H1 (cell line): Measurements from ENCODE around the gene PPP1R15B. TPM values are rescaled to one million over a fixed set of nuclear protein-coding genes. Genes with fewer than 3 reads are reported as not detected.

Experiments used
- CTCF ChIA-PET: fragments of 300-600 bp; sonication (Branson Sonifier 250); formaldehyde crosslinking; loops from one replicate; lab custom pipeline; 2021; ENCODE audit not compliant: partially characterized antibody; lab: Charles Lee
- POLR2A ChIA-PET: fragments of 300-600 bp; sonication (Branson Sonifier 250); formaldehyde crosslinking; loops from one replicate; lab custom pipeline; 2021; ENCODE audit warnings: inconsistent platforms; ENCODE audit not compliant: partially characterized antibody; lab: Charles Lee
- DNase-seq, 2 experiments: peaks; one replicate each; pipeline versions ENCODE4 v3.0.0 to v3.0.0-alpha.2; 2010 to 2022; ENCODE audit warnings: low spot score in 2 of 2, low read depth in 1 of 2, mixed read lengths in 1 of 2
- FAIRE-seq: peaks from 2 replicates; lab custom pipeline; 2011; peaks lifted over from hg19 to GRCh38; lab: Jason Lieb, UNC
- H2AFZ ChIP-seq: 2 replicates; pipeline ENCODE4 v1.8.1; 2012; ENCODE audit warnings: low read length, inconsistent platforms
- H2AK5ac ChIP-seq: 2 replicates; pipeline ENCODE4 v1.6.1; 2013; ENCODE audit warnings: low read depth, low read length
- H2BK120ac ChIP-seq: replicated peaks from 2 replicates; pipeline ENCODE3; 2013; ENCODE audit warnings: low read depth, low read length, inconsistent platforms
- H2BK12ac ChIP-seq: 2 replicates; pipeline ENCODE4 v1.6.1; 2013; ENCODE audit warnings: low read depth, low read length
- H2BK15ac ChIP-seq: 2 replicates; pipeline ENCODE4 v1.6.1; 2013; ENCODE audit warnings: low read length
- H2BK20ac ChIP-seq: 2 replicates; pipeline ENCODE4 v1.6.1; 2013; ENCODE audit warnings: low read length
- H2BK5ac ChIP-seq: 2 replicates; pipeline ENCODE4 v1.6.1; 2013; ENCODE audit warnings: low read depth, low read length
- H3K14ac ChIP-seq: 2 replicates; pipeline ENCODE4 v1.6.1; 2013; ENCODE audit warnings: inconsistent platforms; ENCODE audit not compliant: insufficient read length
- H3K18ac ChIP-seq: 2 replicates; pipeline ENCODE4 v1.6.1; 2013; ENCODE audit warnings: low read length; ENCODE audit errors: extremely low read depth
- H3K23ac ChIP-seq: 2 replicates; pipeline ENCODE4 v1.6.1; 2013; ENCODE audit warnings: inconsistent platforms; ENCODE audit not compliant: insufficient read length
- H3K23me2 ChIP-seq: 2 replicates; pipeline ENCODE4 v1.6.1; 2013; ENCODE audit warnings: low read depth, low read length
- H3K27ac ChIP-seq: 2 replicates; pipeline ENCODE4 v1.6.1; 2011; ENCODE audit warnings: low read depth, low read length, inconsistent platforms
- H3K27me3 ChIP-seq, 4 experiments: replicated peaks in 1 of 4; 1 replicate in 1 of 4; 2 replicates in 3 of 4; pipeline versions ENCODE4 v1.6.1 to v1.8.1; 2011 to 2013; ENCODE audit warnings: low read length in 3 of 4, mild to moderate bottlenecking in 3 of 4, inconsistent platforms in 2 of 4, mixed read lengths in 2 of 4, moderate library complexity in 1 of 4; ENCODE audit not compliant: control insufficient read depth in 3 of 4, insufficient read depth in 3 of 4; ENCODE audit errors: extremely low read depth in 1 of 4
- H3K36me3 ChIP-seq, 4 experiments: 2 replicates each; pipeline versions ENCODE4 v1.6.1 to v1.8.1; 2011 to 2013; ENCODE audit warnings: mild to moderate bottlenecking in 4 of 4, low read length in 3 of 4, moderate library complexity in 2 of 4, control low read depth in 1 of 4, inconsistent platforms in 1 of 4; ENCODE audit not compliant: insufficient read depth in 4 of 4, control insufficient read depth in 2 of 4
- H3K4ac ChIP-seq: replicated peaks from 2 replicates; pipeline ENCODE3; 2013; ENCODE audit warnings: low read length, low read depth, mixed read lengths, inconsistent platforms; ENCODE audit not compliant: insufficient read length
- H3K4me1 ChIP-seq, 4 experiments: replicated peaks in 1 of 4; 1 replicate in 1 of 4; 2 replicates in 3 of 4; pipeline versions ENCODE4 v1.6.1 to v1.8.1; 2011 to 2013; ENCODE audit warnings: low read length in 3 of 4, inconsistent platforms in 2 of 4, mixed read lengths in 1 of 4; ENCODE audit not compliant: insufficient read depth in 4 of 4, control insufficient read depth in 3 of 4
- H3K4me2 ChIP-seq, 2 experiments: 2 replicates each; pipeline versions ENCODE4 v1.6.1 to v1.8.1; 2011 to 2013; ENCODE audit warnings: low read depth in 2 of 2, low read length in 2 of 2, control low read depth in 1 of 2, inconsistent platforms in 1 of 2, mild to moderate bottlenecking in 1 of 2; ENCODE audit not compliant: insufficient read depth in 1 of 2
- H3K4me3 ChIP-seq, 4 experiments: fragments of 200-600, 300-600 bp in 1 of 4; sonication (generic), shearing (Covaris generic), sonication (Bioruptor Twin) in 1 of 4; 2 replicates each; pipeline versions ENCODE4 v1.5.1 to v1.8.1; 2011 to 2016; ENCODE audit warnings: low read length in 4 of 4, low read depth in 3 of 4, control low read depth in 2 of 4, inconsistent platforms in 2 of 4, mild to moderate bottlenecking in 2 of 4, mixed read lengths in 1 of 4, moderate library complexity in 1 of 4; ENCODE audit not compliant: insufficient read depth in 2 of 4; ENCODE audit errors: extremely low read depth in 1 of 4
- H3K56ac ChIP-seq: replicated peaks from 2 replicates; pipeline ENCODE3; 2013; ENCODE audit warnings: low read depth, mild to moderate bottlenecking, mixed read lengths, low read length, inconsistent platforms; ENCODE audit not compliant: insufficient read length
- H3K79me1 ChIP-seq: 2 replicates; pipeline ENCODE4 v1.6.1; 2013; ENCODE audit warnings: low read depth, low read length, control low read depth
- H3K79me2 ChIP-seq, 2 experiments: 2 replicates each; pipeline versions ENCODE4 v1.6.1 to v1.8.1; 2012 to 2013; ENCODE audit warnings: low read length in 2 of 2, mild to moderate bottlenecking in 2 of 2, inconsistent platforms in 1 of 2; ENCODE audit not compliant: insufficient read depth in 2 of 2, control insufficient read depth in 1 of 2
- H3K9ac ChIP-seq, 4 experiments: replicated peaks in 1 of 4; 1 replicate in 1 of 4; 2 replicates in 3 of 4; pipeline versions ENCODE4 v1.6.1 to v1.8.1; 2011 to 2013; ENCODE audit warnings: low read depth in 3 of 4, low read length in 3 of 4, control low read depth in 2 of 4, mild to moderate bottlenecking in 2 of 4, moderate library complexity in 2 of 4, inconsistent platforms in 1 of 4; ENCODE audit errors: extremely low read depth in 1 of 4
- H3K9me3 ChIP-seq, 2 experiments: 2 replicates each; pipeline versions ENCODE4 v1.6.1 to v1.8.1; 2012 to 2013; ENCODE audit warnings: mild to moderate bottlenecking in 2 of 2, moderate library complexity in 2 of 2, control low read depth in 1 of 2, inconsistent platforms in 1 of 2, low read depth in 1 of 2, low read length in 1 of 2, mixed read lengths in 1 of 2; ENCODE audit not compliant: insufficient read depth in 2 of 2
- H4K20me1 ChIP-seq, 2 experiments: replicated peaks in 1 of 2; 2 replicates each; pipeline versions ENCODE3 to v1.8.1; 2011 to 2013; ENCODE audit warnings: inconsistent platforms in 2 of 2, low read length in 2 of 2, mild to moderate bottlenecking in 1 of 2; ENCODE audit not compliant: insufficient read depth in 2 of 2, control insufficient read depth in 1 of 2
- H4K5ac ChIP-seq: 2 replicates; pipeline ENCODE4 v1.6.1; 2013; ENCODE audit warnings: low read length, low read depth, mixed read lengths, inconsistent platforms; ENCODE audit not compliant: insufficient read length
- H4K8ac ChIP-seq: 2 replicates; pipeline ENCODE4 v1.8.0; 2013; ENCODE audit warnings: mild to moderate bottlenecking, moderate library complexity, low read length, inconsistent platforms; ENCODE audit not compliant: insufficient read depth; ENCODE audit errors: extremely low read depth
- H4K91ac ChIP-seq: replicated peaks from 2 replicates; pipeline ENCODE3; 2013; ENCODE audit warnings: low read length, mixed read lengths, inconsistent platforms; ENCODE audit not compliant: insufficient read length
- E2F6 ChIP-seq: IDR thresholded peaks from 2 replicates; pipeline ENCODE4 v1.6.1; 2012; ENCODE audit warnings: inconsistent platforms
- GTF2F1 ChIP-seq: IDR thresholded peaks from 2 replicates; pipeline ENCODE4 v1.6.1; 2012; ENCODE audit warnings: low read depth, low read length, improper control_type of control experiment, borderline replicate concordance
- PHF8 ChIP-seq: fragments of 200-600 bp; sonication (generic); conservative IDR thresholded peaks from 2 replicates; pipeline ENCODE4 v1.7.1; 2012; ENCODE audit warnings: low read depth, mild to moderate bottlenecking, inconsistent platforms, low read length, moderate library complexity
- RNF2 ChIP-seq: fragments of 200-900, 300-1000 bp; sonication (generic); IDR thresholded peaks from 2 replicates; pipeline ENCODE4 v1.7.1; 2016; ENCODE audit warnings: borderline replicate concordance, low read depth, mild to moderate bottlenecking, antibody characterized with exemption, low read length; ENCODE audit not compliant: poor library complexity, severe bottlenecking; ENCODE audit errors: missing control alignments
- WGBS, 2 experiments: shearing (Covaris generic) in 1 of 2; methylation state at CpG; one replicate each; pipeline versions ENCODE4 v1.1.6 to v1.1.7; 2013 to 2015; ENCODE audit warnings: low lambda C conversion rate in 2 of 2, mixed read lengths in 2 of 2, inconsistent platforms in 1 of 2, low coverage in 1 of 2, missing lambda C conversion rate in 1 of 2; ENCODE audit not compliant: insufficient replicate concordance in 2 of 2, insufficient coverage in 1 of 2, insufficient read length in 1 of 2; ENCODE audit errors: extremely low coverage in 1 of 2, missing lambda C conversion rate in 1 of 2; 5-methylcytosine and 5-hydroxymethylcytosine counted together
- polyA plus RNA-seq, 7 experiments: library from polyadenylated mRNA; depleted of rRNA in 3 of 7; stranded (reverse) in 5 of 7; unstranded in 2 of 7; fragments of >200 nt in 5 of 7; fragments of 200-250 nt in 2 of 7; gene quantifications; 1 replicate in 5 of 7; 2 replicates in 1 of 7; 4 replicates in 1 of 7; pipeline versions ENCODE4 v1.2.1 to v1.2.3, GENCODE V29; 2011 to 2013; ENCODE audit warnings: missing spikeins in 2 of 7, mixed read lengths in 2 of 7
- total RNA-seq: library from RNA; stranded (reverse); fragmentation: NEBNext Ultra II Directional; extraction: Animal tissue kit (Norgen Biotek cat#: 25700); gene quantifications from 2 replicates; pipeline ENCODE4 v1.2.1, GENCODE V29; 2021

PPP1R15B gene
- total and polyA plus RNA-seq, 2 of the 8 experiments (the other 6 are each of a cell fraction or from before 2014, with no cell fraction given) = 14.4 to 72.2 TPM

- peaks cover 2 to 24% (median 8%) of the 10 kb centered on the region in 4 experiments; a peak in 5 of 8 replicates for H3K36me3 ChIP-seq
- no peak overlapping the region for H3K9ac ChIP-seq
- H4K5ac ChIP-seq = no peak overlapping the region
- H3K9me3 ChIP-seq = no peaks in the 10 kb centered on the region
- no peak overlapping the region for H2AFZ ChIP-seq
- no peak overlapping the region for H2BK20ac ChIP-seq
- no peak overlapping the region for H3K4me2 ChIP-seq
- H2BK120ac ChIP-seq = no peak overlapping the region
- H3K18ac ChIP-seq = no peak overlapping the region
- H3K23me2 ChIP-seq = no peaks in the 10 kb centered on the region
- ChIA-PET CTCF (interaction anchor here (0.6 to 47.3 kb wide), 4 partner anchors 9 to 60 kb away, joined by 3 to 2124 read pairs (median 157); partner anchors contain the start of genes MDM4 and PIK3C2B), POLR2A (interaction anchor here (0.6 to 1.2 kb wide), 2 partner anchors 25 to 535 kb away, joined by 3 read pairs; no protein-coding TSS in a partner anchor)
- H3K14ac ChIP-seq = no peak overlapping the region
- DNase-seq (no peak), FAIRE-seq (no peak)
- no peaks in the 10 kb centered on the region for H3K4me1 ChIP-seq
- H3K79me1 ChIP-seq = no peaks in the 10 kb centered on the region; the same call in 1 of the 2 replicates
- H3K27ac ChIP-seq = no peak overlapping the region
- no peak overlapping the region for H2BK5ac ChIP-seq
- H3K4me3 ChIP-seq = no peak overlapping the region
- H4K20me1 ChIP-seq = peaks cover 0 to 4% of the 10 kb centered on the region in 2 experiments
- no peak overlapping the region for H4K91ac ChIP-seq
- no peaks in the 10 kb centered on the region for H3K27me3 ChIP-seq
- no peak overlapping the region for H2AK5ac ChIP-seq
- no peaks in the 10 kb centered on the region for H3K79me2 ChIP-seq
- H3K4ac ChIP-seq = no peak overlapping the region
- H3K56ac ChIP-seq = no peak overlapping the region
- no peak overlapping the region for H2BK12ac ChIP-seq
- no peak overlapping the region for H3K23ac ChIP-seq
- WGBS, 2 experiments = 97% methylated on average over 3 of the region's 3 CpGs; no CpG with 5 or more reads in 1 of the 2 experiments
- no peak overlapping the region for H2BK15ac ChIP-seq
- no peak overlapping the region for H4K8ac ChIP-seq
- TF ChIP-seq PHF8 = no peak
- no peak for TF ChIP-seq GTF2F1
- TF ChIP-seq RNF2 = no peak
- no peak for TF ChIP-seq E2F6
These were observed 24.3 kb upstream of the PPP1R15B start for GRCh38 chr1:204435872-204436271.
